ENCODE measurements around the gene EIF4E2.

DNA sequence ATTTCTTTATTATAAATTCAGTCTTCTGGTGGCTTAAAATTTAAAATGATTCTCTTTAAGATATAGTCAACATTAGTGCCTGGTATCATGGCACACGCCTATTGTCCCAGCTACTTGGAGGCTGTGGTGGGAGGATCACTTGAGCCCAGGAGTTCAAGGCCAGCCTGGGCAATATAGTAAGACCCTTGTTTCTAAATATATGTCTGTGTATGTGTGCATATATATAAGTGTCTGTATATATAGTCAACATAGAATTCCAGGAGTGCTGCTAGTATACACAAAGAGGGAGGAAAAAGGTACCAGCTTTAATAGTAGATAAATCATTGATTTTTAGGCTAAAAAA, 24.9 kb downstream of the EIF4E2 start:
- TF ChIP-seq POLR2AphosphoS5 (IDR thresholded peaks at IDR 0.05; ENCODE audit: insufficient read depth in 1 of 2, low read depth in 1 of 2): no peak
- TF ChIP-seq, protein P1, sequence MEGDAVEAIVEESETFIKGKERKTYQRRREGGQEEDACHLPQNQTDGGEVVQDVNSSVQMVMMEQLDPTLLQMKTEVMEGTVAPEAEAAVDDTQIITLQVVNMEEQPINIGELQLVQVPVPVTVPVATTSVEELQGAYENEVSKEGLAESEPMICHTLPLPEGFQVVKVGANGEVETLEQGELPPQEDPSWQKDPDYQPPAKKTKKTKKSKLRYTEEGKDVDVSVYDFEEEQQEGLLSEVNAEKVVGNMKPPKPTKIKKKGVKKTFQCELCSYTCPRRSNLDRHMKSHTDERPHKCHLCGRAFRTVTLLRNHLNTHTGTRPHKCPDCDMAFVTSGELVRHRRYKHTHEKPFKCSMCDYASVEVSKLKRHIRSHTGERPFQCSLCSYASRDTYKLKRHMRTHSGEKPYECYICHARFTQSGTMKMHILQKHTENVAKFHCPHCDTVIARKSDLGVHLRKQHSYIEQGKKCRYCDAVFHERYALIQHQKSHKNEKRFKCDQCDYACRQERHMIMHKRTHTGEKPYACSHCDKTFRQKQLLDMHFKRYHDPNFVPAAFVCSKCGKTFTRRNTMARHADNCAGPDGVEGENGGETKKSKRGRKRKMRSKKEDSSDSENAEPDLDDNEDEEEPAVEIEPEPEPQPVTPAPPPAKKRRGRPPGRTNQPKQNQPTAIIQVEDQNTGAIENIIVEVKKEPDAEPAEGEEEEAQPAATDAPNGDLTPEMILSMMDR (IDR thresholded peaks at IDR 0.05): no peak

Data from vagina (tissue), 2 donors.